GM12875 (cell line): ENCODE measurements around the gene SLC25A12.
"Not testable (repeated sequence)": the region's sequence is repeated elsewhere in the genome, so short reads cannot be mapped to it uniquely, and the experiment has no call there.

Experiments
- H3K4me3 ChIP-seq: one replicate; pipeline ENCODE4 v1.5.1; 2011; ENCODE audit warnings: low read depth, low read length, control low read depth
- CTCF ChIP-seq: IDR thresholded peaks from 2 replicates; pipeline ENCODE4 v1.5.1; 2011; ENCODE audit warnings: low read depth, mild to moderate bottlenecking, control low read depth, inconsistent platforms, low read length, moderate library complexity, borderline replicate concordance; ENCODE audit not compliant: insufficient read depth

Gene SLC25A12

DNA sequence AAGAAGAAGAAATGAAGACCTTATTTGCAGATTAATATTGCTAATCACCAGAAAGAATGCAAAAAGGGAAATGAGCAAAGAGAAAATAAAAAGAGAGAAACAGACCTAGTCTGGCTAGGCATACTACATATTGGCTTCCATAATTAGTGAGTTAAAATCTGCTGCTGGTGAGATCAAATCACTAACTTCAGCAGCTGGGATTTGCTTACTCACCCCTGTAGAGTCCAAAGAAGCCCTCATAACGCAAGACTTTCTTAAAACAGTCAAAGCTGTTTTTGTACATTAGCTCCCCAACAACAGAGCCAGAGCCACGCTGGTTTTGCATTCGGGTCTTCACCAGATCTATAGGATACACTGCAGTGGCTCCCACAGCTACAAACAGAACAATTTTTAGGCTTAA is 80.9 kb downstream of the SLC25A12 start:
- no peak overlapping the region for H3K4me3 ChIP-seq
- no peak for TF ChIP-seq CTCF

DNA sequence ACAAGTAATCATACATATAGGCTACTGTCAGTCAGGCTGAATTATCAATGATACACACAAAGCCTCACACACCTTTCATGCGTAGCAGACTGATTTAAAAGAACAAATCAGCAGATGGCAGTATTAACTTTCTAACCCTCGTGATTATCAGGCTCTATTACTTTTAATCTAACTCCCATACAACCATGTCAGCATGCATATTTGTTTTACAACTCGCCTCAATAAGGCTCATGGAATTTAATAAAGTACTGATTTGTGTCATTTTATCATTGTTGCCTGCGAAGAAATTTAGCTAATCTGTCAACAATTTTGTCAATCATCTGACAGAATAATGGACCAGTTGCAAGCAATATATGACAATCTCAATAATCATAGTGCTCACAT is 82.8 kb downstream of the SLC25A12 start:
- H3K4me3 ChIP-seq, result no peak overlapping the region
- TF ChIP-seq CTCF, result no peak

DNA sequence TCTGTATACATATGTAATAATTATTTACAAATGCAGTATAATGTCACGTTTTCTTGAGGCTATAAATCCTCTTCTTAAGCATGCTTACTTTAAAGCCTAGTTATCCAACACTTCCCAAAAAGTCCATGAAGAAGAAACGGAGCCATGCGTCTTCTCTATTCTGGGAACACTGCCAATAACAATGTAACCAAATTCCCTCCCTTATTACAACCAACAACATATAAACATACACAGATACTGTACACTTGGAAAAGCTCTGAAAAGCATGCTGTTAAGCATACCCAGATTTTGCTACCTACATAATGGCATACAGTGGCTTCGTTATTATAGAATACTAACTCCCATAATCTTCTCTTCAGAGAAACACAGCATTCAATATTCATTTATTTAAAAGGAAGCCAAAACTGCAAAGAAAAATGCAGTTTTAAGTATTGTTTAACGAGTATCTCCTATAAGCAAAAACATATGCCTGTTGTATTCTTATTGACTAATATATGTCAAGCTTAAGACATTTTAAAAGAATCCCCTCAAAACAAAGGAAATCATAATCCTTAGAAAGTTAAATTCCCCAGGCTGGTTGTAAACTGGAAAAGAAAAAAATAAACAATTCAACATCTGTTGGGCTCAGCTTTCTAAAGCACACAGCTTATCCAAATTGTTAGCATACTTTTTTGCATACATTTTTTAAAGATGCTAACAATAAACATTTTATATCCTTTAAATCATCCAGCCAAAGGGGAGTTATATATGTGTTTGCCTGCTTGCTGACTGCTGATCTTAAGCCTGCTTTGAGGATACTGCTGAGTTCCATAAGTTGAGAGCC is 83.4 kb downstream of the SLC25A12 start:
- no peak for TF ChIP-seq CTCF
- no peak overlapping the region for H3K4me3 ChIP-seq

- not testable (repeated sequence) for H3K4me3 ChIP-seq
These were observed 85.2 kb downstream of the SLC25A12 start for GRCh38 chr2:171808885-171809284.

DNA sequence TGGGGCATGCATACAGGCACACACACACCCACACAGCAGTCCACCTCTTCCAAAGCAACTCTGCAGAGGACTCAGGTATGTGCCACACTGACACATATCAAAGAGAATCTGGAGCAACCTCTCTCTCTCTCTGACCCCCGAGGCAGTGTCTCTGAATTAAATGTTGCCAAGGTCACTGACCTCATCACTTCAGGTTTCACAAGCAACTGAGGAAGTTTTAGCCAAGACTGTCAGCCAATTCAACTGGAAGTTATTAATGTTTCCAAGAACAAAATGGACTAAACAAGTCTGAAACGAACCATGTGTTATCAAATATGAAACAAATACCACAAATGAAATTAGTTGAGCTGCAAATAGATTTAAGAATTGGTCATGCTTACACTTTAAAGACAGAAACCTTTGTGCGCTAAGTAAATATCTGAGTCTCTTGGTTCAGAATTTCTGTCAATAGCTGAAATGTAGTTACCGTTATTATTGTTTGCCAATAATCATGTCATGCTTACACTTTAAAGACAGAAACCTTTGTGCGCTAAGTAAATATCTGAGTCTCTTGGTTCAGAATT is 86.1 kb downstream of the SLC25A12 start:
- no peak for TF ChIP-seq CTCF
- H3K4me3 ChIP-seq, result no peak overlapping the region

GRCh38 chr2:171807119-171807518 is 86.9 kb downstream of the SLC25A12 start:
- H3K4me3 ChIP-seq, result no peak overlapping the region
- TF ChIP-seq CTCF, result no peak

DNA sequence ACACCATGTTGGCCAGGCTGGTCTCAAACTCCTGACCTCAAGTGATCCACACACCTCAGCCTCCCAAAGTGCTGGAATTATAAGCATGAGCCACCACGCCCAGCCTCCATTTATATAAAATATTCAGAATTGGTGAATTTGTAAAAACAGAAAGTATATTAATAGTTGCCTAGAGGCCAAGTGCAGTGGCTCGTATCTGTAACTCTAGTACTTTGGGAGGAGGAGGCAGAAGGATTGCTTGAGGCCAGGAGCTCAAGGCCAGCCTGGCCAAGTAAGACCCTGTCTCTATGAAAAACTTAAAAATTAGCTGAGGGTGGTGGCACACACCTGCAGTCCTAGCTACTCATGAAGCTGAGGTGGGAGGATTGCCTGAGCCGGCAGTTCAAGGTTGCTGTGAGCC is 89.6 kb downstream of the SLC25A12 start:
- no peak overlapping the region for H3K4me3 ChIP-seq
- no peak for TF ChIP-seq CTCF
